Coronary artery (tissue), 2 donors: ENCODE measurements around the gene ISLR2.

ENCODE experiments used
- DNase-seq: peaks from one replicate; pipeline ENCODE4 v3.0.0-alpha.2; 2017; ENCODE audit warnings: low spot score
- H3K27ac ChIP-seq, 2 donors: fragments of 200-600 bp; sonication (generic); one replicate each; pipeline ENCODE4 v1.5.1; 2016 to 2019
- H3K4me3 ChIP-seq: fragments of 200-600 bp; sonication (generic); 2 replicates; pipeline ENCODE4 v1.5.1; 2016; ENCODE audit warnings: mild to moderate bottlenecking, moderate library complexity
- TF ChIP-seq, protein P1 (sequence below): fragments of 200-600 bp; sonication (generic); IDR thresholded peaks from one replicate; pipeline ENCODE4 v1.5.1; 2019; ENCODE audit warnings: antibody characterized with exemption

ISLR2 gene

DNA sequence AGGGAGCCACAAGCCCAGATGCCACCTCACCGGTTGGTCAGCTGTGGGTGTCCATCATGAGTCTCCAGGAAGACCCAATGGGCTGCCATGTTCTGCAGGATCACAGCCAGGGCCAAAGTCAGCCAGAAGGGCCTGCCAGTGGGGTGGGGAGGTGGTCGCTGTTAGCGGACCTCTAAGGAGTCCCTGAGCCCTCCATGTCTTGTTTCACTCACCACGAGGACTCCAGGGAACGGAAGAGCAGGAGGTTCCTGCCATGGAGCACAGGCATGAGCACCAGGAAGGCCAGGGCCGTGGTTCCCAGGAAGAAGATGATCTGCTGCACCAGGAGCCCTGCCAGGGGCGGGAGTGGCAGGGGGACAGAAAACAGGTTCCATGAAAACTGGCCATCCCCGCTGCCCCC is 51.7 kb downstream of the ISLR2 start:
- TF ChIP-seq, protein P1, sequence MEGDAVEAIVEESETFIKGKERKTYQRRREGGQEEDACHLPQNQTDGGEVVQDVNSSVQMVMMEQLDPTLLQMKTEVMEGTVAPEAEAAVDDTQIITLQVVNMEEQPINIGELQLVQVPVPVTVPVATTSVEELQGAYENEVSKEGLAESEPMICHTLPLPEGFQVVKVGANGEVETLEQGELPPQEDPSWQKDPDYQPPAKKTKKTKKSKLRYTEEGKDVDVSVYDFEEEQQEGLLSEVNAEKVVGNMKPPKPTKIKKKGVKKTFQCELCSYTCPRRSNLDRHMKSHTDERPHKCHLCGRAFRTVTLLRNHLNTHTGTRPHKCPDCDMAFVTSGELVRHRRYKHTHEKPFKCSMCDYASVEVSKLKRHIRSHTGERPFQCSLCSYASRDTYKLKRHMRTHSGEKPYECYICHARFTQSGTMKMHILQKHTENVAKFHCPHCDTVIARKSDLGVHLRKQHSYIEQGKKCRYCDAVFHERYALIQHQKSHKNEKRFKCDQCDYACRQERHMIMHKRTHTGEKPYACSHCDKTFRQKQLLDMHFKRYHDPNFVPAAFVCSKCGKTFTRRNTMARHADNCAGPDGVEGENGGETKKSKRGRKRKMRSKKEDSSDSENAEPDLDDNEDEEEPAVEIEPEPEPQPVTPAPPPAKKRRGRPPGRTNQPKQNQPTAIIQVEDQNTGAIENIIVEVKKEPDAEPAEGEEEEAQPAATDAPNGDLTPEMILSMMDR, result no peak
- Histone ChIP-seq H3K4me3 (no peak overlapping the region), H3K27ac (no peak overlapping the region)
- no peak for DNase-seq

DNA sequence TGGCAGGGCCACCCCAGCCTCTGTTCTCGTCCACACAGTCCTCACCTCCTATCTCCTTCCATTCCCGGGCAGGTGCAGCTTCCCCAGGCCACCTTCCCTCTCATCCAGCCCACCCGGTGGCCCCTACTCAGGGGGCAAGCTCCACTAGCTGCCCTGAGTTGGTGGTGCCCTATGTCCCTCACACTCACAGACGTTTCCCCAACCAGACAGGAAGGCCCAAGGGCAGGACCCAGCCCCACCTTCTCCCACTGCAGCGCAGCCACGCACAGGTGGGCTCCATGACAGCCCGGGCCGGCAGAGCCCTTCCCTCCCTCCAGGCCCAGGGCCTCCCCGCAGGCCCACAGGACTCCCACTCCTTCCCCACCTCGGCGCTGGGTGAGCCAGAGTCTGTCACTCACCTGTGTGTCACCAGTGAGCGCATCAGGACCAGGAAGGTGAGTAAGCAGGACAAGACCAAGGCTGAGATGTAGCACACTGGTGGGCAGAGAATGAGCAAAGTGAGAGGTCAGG is 54.3 kb downstream of the ISLR2 start:
- Histone ChIP-seq H3K27ac (no peak overlapping the region), H3K4me3 (no peak overlapping the region)
- TF ChIP-seq, protein P1, result no peak
- no peak for DNase-seq

DNA sequence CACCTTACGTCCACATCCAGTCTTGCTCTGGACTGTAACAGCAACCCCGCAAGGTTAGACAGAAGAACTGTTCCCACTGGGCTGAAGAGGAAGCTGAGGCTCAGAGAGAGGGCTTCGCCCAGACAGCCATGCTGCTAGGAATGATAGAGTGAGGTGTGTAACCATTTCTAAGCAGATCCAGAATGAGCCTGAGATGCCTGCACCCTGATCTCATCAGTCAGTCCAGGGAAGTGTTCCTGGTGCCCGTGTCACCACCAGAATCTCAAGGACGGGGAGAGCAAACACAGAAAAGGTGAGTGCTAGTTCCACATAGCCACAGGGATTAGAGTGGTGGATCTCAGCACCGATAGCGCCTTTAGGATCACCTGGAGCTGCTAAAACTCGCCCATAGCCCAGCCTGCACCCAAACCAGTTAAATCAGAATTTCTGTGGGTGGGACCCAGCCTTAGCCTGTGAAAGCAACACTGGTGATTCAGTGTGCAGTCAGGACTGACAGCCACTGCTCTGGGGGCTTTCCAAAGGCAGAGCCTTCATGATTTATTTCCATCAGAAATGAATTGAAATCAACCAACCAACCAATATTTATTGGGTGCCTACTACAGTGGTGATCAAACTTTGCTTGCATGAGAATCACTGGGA is 55.4 kb downstream of the ISLR2 start:
- no peak overlapping the region for H3K4me3 ChIP-seq
- no peak overlapping the region for H3K27ac ChIP-seq
- no peak for DNase-seq
- TF ChIP-seq, protein P1, result no peak
